Measurements from ENCODE around the gene ASTN2.

DNA sequence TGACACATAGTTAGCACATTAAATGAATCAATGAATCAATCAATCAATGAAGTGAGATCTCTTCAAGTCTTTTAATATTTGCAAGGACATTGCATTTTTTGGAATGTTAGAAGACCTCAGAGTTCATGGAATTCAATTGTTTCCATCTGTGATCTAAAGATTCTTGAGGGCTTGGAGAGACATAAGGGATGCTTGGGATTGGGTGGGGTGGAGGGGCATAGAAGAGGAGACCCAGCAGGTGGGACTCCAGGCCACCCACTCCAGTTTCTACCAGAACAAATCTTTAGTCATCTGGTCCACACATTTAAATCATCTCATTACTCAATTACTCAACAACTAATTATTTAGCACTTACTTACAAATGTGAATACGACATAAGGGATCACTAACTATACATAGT is 978.7 kb downstream of the ASTN2 start:
- TF ChIP-seq, protein P1, sequence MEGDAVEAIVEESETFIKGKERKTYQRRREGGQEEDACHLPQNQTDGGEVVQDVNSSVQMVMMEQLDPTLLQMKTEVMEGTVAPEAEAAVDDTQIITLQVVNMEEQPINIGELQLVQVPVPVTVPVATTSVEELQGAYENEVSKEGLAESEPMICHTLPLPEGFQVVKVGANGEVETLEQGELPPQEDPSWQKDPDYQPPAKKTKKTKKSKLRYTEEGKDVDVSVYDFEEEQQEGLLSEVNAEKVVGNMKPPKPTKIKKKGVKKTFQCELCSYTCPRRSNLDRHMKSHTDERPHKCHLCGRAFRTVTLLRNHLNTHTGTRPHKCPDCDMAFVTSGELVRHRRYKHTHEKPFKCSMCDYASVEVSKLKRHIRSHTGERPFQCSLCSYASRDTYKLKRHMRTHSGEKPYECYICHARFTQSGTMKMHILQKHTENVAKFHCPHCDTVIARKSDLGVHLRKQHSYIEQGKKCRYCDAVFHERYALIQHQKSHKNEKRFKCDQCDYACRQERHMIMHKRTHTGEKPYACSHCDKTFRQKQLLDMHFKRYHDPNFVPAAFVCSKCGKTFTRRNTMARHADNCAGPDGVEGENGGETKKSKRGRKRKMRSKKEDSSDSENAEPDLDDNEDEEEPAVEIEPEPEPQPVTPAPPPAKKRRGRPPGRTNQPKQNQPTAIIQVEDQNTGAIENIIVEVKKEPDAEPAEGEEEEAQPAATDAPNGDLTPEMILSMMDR (IDR thresholded peaks at IDR 0.05; ENCODE audit: low read length), result no peak
- TF ChIP-seq EZH2 (IDR thresholded peaks at IDR 0.05; ENCODE audit: borderline replicate concordance, low read length), result no peak

Data from OCI-LY1 (cell line).